H9 (cell line): ENCODE data around the gene SLC43A1. TPM values are rescaled to one million over a fixed set of nuclear protein-coding genes. Genes with fewer than 3 reads are reported as not detected.
A peak's percentile ranks its signal among the peaks of the same experiment; 100 is the strongest.

Experiments used
- DNase-seq: peaks from one replicate; pipeline ENCODE4 v3.0.0-alpha.2; 2017
- H2AFZ ChIP-seq: one replicate; pipeline ENCODE4 v1.6.1; 2013; ENCODE audit warnings: mild to moderate bottlenecking, low read length, control low read depth, moderate library complexity
- H2AK5ac ChIP-seq: 2 replicates; pipeline ENCODE4 v1.6.1; 2013; ENCODE audit warnings: low read length, control low read depth, mixed read lengths; ENCODE audit not compliant: insufficient read length
- H2BK120ac ChIP-seq: one replicate; pipeline ENCODE4 v1.6.1; 2013; ENCODE audit warnings: low read depth, mild to moderate bottlenecking, low read length, control low read depth, inconsistent platforms; ENCODE audit not compliant: poor library complexity, severe bottlenecking
- H2BK12ac ChIP-seq: 2 replicates; pipeline ENCODE4 v1.6.1; 2013; ENCODE audit warnings: low read length, control low read depth, mixed read lengths, low read depth; ENCODE audit not compliant: insufficient read length
- H2BK15ac ChIP-seq: 2 replicates; pipeline ENCODE4 v1.6.1; 2013; ENCODE audit warnings: low read depth, low read length, control low read depth
- H2BK20ac ChIP-seq: one replicate; pipeline ENCODE4 v1.6.1; 2013; ENCODE audit warnings: low read depth, mild to moderate bottlenecking, low read length, control low read depth, inconsistent platforms; ENCODE audit not compliant: poor library complexity, severe bottlenecking
- H2BK5ac ChIP-seq: 2 replicates; pipeline ENCODE4 v1.6.1; 2013; ENCODE audit warnings: low read length, control low read depth, mixed read lengths; ENCODE audit not compliant: insufficient read length
- H3K14ac ChIP-seq: 2 replicates; pipeline ENCODE4 v1.6.1; 2013; ENCODE audit warnings: low read length, control low read depth; ENCODE audit not compliant: insufficient read depth
- H3K18ac ChIP-seq: 2 replicates; pipeline ENCODE4 v1.6.1; 2013; ENCODE audit warnings: low read depth, mild to moderate bottlenecking, mixed read lengths, low read length, control low read depth; ENCODE audit not compliant: insufficient read length
- H3K23ac ChIP-seq: 2 replicates; pipeline ENCODE4 v1.6.1; 2013; ENCODE audit warnings: low read length, control low read depth, mixed read lengths, low read depth; ENCODE audit not compliant: insufficient read length
- H3K23me2 ChIP-seq: 2 replicates; pipeline ENCODE4 v1.6.1; 2013; ENCODE audit warnings: low read depth, mild to moderate bottlenecking, mixed read lengths, low read length, control low read depth; ENCODE audit not compliant: insufficient read length, poor library complexity, severe bottlenecking
- H3K27ac ChIP-seq: 2 replicates; pipeline ENCODE4 v1.5.1; 2013; ENCODE audit warnings: low read length, control low read depth, mixed read lengths, low read depth; ENCODE audit not compliant: insufficient read length
- H3K27me3 ChIP-seq: 2 replicates; pipeline ENCODE4 v1.6.1; 2013; ENCODE audit warnings: low read length, control low read depth, inconsistent platforms; ENCODE audit not compliant: insufficient read depth
- H3K4ac ChIP-seq: 2 replicates; pipeline ENCODE4 v1.6.1; 2013; ENCODE audit warnings: low read depth, mild to moderate bottlenecking, control low read depth, inconsistent platforms, low read length, moderate library complexity
- H3K4me1 ChIP-seq: 2 replicates; pipeline ENCODE4 v1.6.1; 2013; ENCODE audit warnings: low read length, control low read depth, inconsistent platforms; ENCODE audit not compliant: insufficient read depth
- H3K4me2 ChIP-seq: 2 replicates; pipeline ENCODE4 v1.6.1; 2013; ENCODE audit warnings: low read length, control low read depth, mixed read lengths; ENCODE audit not compliant: insufficient read length, insufficient read depth
- H3K56ac ChIP-seq: 2 replicates; pipeline ENCODE4 v1.6.1; 2013; ENCODE audit warnings: low read depth, mild to moderate bottlenecking, mixed read lengths, low read length, control low read depth; ENCODE audit not compliant: insufficient read length
- H3K79me1 ChIP-seq: 2 replicates; pipeline ENCODE4 v1.6.1; 2013; ENCODE audit warnings: low read depth, mild to moderate bottlenecking, moderate library complexity, low read length, control low read depth, inconsistent platforms; ENCODE audit not compliant: insufficient read depth, poor library complexity, severe bottlenecking
- H3K79me2 ChIP-seq: 2 replicates; pipeline ENCODE4 v1.6.1; 2013; ENCODE audit warnings: low read length, control low read depth, inconsistent platforms; ENCODE audit not compliant: insufficient read depth
- H3K9ac ChIP-seq: 2 replicates; pipeline ENCODE4 v1.6.1; 2013; ENCODE audit warnings: low read length, control low read depth, mixed read lengths; ENCODE audit not compliant: insufficient read length; ENCODE audit errors: extremely low read depth
- H3K9me3 ChIP-seq: one replicate; pipeline ENCODE4 v1.6.1; 2013; ENCODE audit warnings: low read depth, low read length, inconsistent platforms; ENCODE audit not compliant: control insufficient read depth
- H3T11ph ChIP-seq: one replicate; pipeline ENCODE4 v1.6.1; 2013; ENCODE audit warnings: mild to moderate bottlenecking, low read length, control low read depth, inconsistent platforms
- H4K20me1 ChIP-seq: one replicate; pipeline ENCODE4 v1.6.1; 2013; ENCODE audit not compliant: control insufficient read depth, insufficient read length, insufficient read depth
- H4K5ac ChIP-seq: 2 replicates; pipeline ENCODE4 v1.6.1; 2013; ENCODE audit warnings: low read depth, mild to moderate bottlenecking, mixed read lengths, low read length, control low read depth; ENCODE audit not compliant: insufficient read length
- H4K8ac ChIP-seq: replicated peaks from 2 replicates; pipeline ENCODE4 v1.6.1; 2013; ENCODE audit warnings: low read length, control low read depth, mixed read lengths, low read depth; ENCODE audit not compliant: insufficient read length
- H4K91ac ChIP-seq: 2 replicates; pipeline ENCODE4 v1.6.1; 2013; ENCODE audit warnings: low read depth, mild to moderate bottlenecking, moderate library complexity, mixed read lengths, low read length, control low read depth; ENCODE audit not compliant: insufficient read length
- H3K27ac Mint-ChIP-seq, 3 experiments: 2 replicates in 2 of 3; 3 replicates in 1 of 3; pipeline ENCODE4 v1.8.0; 2020 to 2021; ENCODE audit warnings: mixed read lengths in 3 of 3, mild to moderate bottlenecking in 1 of 3, moderate library complexity in 1 of 3
- H3K27me3 Mint-ChIP-seq: 2 replicates; pipeline ENCODE4 v1.8.0; 2021; ENCODE audit warnings: low read depth, mild to moderate bottlenecking, moderate library complexity, mixed read lengths
- H3K36me3 Mint-ChIP-seq, 3 experiments: 2 replicates in 2 of 3; 3 replicates in 1 of 3; pipeline ENCODE4 v1.8.0; 2020 to 2021; ENCODE audit warnings: low read depth in 3 of 3, mixed read lengths in 3 of 3; ENCODE audit not compliant: insufficient read depth in 1 of 3
- H3K4me1 Mint-ChIP-seq, 2 experiments: 2 replicates each; pipeline ENCODE4 v1.8.0; 2020; ENCODE audit warnings: mixed read lengths in 2 of 2
- H3K4me3 Mint-ChIP-seq, 2 experiments: 2 replicates in 1 of 2; 3 replicates in 1 of 2; pipeline ENCODE4 v1.8.0; 2020 to 2021; ENCODE audit warnings: mild to moderate bottlenecking in 2 of 2, mixed read lengths in 2 of 2, moderate library complexity in 1 of 2
- H3K9me3 Mint-ChIP-seq, 2 experiments: 2 replicates in 1 of 2; 3 replicates in 1 of 2; pipeline ENCODE4 v1.8.0; 2020; ENCODE audit warnings: mild to moderate bottlenecking in 2 of 2, mixed read lengths in 2 of 2, moderate library complexity in 1 of 2
- WGBS: extraction: QIAGEN DNeasy Blood & Tissue Kit; methylation state at CpG from one replicate; pipeline ENCODE4 v1.1.7; 2013; ENCODE audit warnings: missing lambda C conversion rate, low lambda C conversion rate, mixed read lengths; ENCODE audit not compliant: insufficient read length; ENCODE audit errors: extremely low coverage; 5-methylcytosine and 5-hydroxymethylcytosine counted together
- total RNA-seq: library from RNA; stranded (reverse); gene quantifications from 2 replicates; pipeline ENCODE4 v1.2.1, GENCODE V29; 2021
- TF ChIP-seq, protein P1 (sequence below): fragments of 200-600 bp; sonication (generic); conservative IDR thresholded peaks from 3 replicates; pipeline ENCODE4 v1.8.0; 2021; ENCODE audit warnings: antibody characterized with exemption, mild to moderate bottlenecking

The SLC43A1 gene
- total RNA-seq, 1 experiment from 2014 or later, result 17.0 TPM

DNA sequence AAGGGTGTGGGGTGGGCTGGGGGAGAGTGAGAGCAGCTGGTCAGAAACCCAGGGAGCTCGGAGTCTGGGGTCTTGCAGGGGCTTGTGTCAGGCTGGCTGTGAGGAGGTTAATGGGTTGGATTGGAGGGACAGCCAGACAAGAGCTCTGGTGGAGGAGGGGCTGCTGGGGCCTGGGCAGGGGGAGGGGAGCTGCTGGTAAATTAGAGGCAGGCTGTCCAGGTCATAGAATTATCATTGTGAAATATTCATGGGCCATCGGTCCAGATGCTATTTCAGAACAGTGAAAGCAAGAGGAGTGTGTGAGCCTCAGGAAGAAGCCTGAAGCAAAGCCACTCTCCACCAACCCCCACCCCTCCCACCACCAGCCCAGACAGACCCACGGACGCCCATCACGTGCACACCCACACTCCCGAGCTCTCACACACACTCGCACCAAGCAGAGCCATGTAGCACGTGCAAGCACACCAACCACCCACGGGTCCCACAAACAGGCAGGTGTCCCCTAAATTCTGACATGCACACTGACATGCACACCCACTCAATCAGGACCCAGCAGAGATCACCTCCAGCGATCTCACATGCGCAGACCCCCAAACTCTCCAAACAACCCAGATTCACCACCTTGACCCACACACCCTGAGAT, 36.4 kb downstream of the SLC43A1 start:
- no peaks in the 10 kb centered on the region for H3K79me1 ChIP-seq
- no CpG with 5 or more reads among the region's 11 CpGs for WGBS
- peaks cover 21% of the 10 kb centered on the region for H3K23me2 ChIP-seq
- peaks cover 0 to 2% (median 0%) of the 10 kb centered on the region in 3 experiments; a peak in 1 of 7 replicates for H3K36me3 Mint-ChIP-seq
- DNase-seq, result no peak
- H3K18ac ChIP-seq, result no peak overlapping the region
- no peak overlapping the region for H3K4ac ChIP-seq
- no peak overlapping the region for H3T11ph ChIP-seq
- no peak overlapping the region for H4K8ac ChIP-seq
- H3K27me3 Mint-ChIP-seq, result peaks cover 93% of the 10 kb centered on the region
- no peak overlapping the region for H3K27ac ChIP-seq
- H2BK12ac ChIP-seq, result no peak overlapping the region
- peak overlapping the region in 1 of 2 experiments; percentile 45; a peak in 3 of 5 replicates for H3K4me3 Mint-ChIP-seq
- no peak overlapping the region for H2BK15ac ChIP-seq
- no peak overlapping the region for H2BK120ac ChIP-seq
- no peak overlapping the region for H3K4me2 ChIP-seq
- peaks cover 6% of the 10 kb centered on the region; the same call in 1 of the 2 replicates for H3K27me3 ChIP-seq
- no peak overlapping the region for H2BK20ac ChIP-seq
- H2AFZ ChIP-seq, result no peak overlapping the region
- H3K9me3 Mint-ChIP-seq, result no peaks in the 10 kb centered on the region; a peak in 2 of 5 replicates
- H4K91ac ChIP-seq, result no peak overlapping the region
- H2BK5ac ChIP-seq, result no peak overlapping the region
- peaks cover 2% of the 10 kb centered on the region; the same call in 1 of the 2 replicates for H3K4me1 ChIP-seq
- no peak overlapping the region for H4K5ac ChIP-seq
- H3K56ac ChIP-seq, result no peak overlapping the region
- H3K79me2 ChIP-seq, result no peaks in the 10 kb centered on the region
- H4K20me1 ChIP-seq, result no peaks in the 10 kb centered on the region
- H3K4me1 Mint-ChIP-seq, result peaks cover 24 to 64% of the 10 kb centered on the region in 2 experiments
- H3K9ac ChIP-seq, result no peak overlapping the region
- no peaks in the 10 kb centered on the region for H3K9me3 ChIP-seq
- H3K23ac ChIP-seq, result no peak overlapping the region
- TF ChIP-seq, protein P1, sequence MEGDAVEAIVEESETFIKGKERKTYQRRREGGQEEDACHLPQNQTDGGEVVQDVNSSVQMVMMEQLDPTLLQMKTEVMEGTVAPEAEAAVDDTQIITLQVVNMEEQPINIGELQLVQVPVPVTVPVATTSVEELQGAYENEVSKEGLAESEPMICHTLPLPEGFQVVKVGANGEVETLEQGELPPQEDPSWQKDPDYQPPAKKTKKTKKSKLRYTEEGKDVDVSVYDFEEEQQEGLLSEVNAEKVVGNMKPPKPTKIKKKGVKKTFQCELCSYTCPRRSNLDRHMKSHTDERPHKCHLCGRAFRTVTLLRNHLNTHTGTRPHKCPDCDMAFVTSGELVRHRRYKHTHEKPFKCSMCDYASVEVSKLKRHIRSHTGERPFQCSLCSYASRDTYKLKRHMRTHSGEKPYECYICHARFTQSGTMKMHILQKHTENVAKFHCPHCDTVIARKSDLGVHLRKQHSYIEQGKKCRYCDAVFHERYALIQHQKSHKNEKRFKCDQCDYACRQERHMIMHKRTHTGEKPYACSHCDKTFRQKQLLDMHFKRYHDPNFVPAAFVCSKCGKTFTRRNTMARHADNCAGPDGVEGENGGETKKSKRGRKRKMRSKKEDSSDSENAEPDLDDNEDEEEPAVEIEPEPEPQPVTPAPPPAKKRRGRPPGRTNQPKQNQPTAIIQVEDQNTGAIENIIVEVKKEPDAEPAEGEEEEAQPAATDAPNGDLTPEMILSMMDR, result no peak
- no peak overlapping the region for H3K14ac ChIP-seq
- no peak overlapping the region for H2AK5ac ChIP-seq
- H3K27ac Mint-ChIP-seq, result no peak overlapping the region; a peak in 1 of 7 replicates
